Superior temporal gyrus (tissue), 1 donor: Measurements from ENCODE around the gene SRR.

Experiments used
- DNase-seq: peaks from one replicate; pipeline ENCODE4 v3.0.0-alpha.2; 2016; ENCODE audit errors: extremely low spot score

SRR gene

GRCh38 chr17:2343421-2343820 lies 39.7 kb downstream of the SRR start:
- DNase-seq: no peak

- DNase-seq: peak; percentile 25
Observed at GRCh38 chr17:2344528-2344927, 40.8 kb downstream of the SRR start.

- no peak for DNase-seq
Observed at GRCh38 chr17:2346475-2346874, 42.7 kb downstream of the SRR start.

GRCh38 chr17:2347805-2348685 lies 44.3 kb downstream of the SRR start:
- peak; percentile 29 for DNase-seq

- no peak for DNase-seq
Observed at GRCh38 chr17:2351269-2351668, 47.5 kb downstream of the SRR start.

GRCh38 chr17:2354311-2354710 lies 50.6 kb downstream of the SRR start:
- DNase-seq: no peak

- no peak for DNase-seq
Observed at GRCh38 chr17:2357237-2357636, 53.5 kb downstream of the SRR start.

- DNase-seq: no peak
Observed at GRCh38 chr17:2357931-2358434, 54.2 kb downstream of the SRR start.

GRCh38 chr17:2361010-2361760 lies 57.4 kb downstream of the SRR start:
- DNase-seq: no peak

GRCh38 chr17:2362016-2362415 lies 58.3 kb downstream of the SRR start:
- no peak for DNase-seq

- DNase-seq: no peak
Observed at GRCh38 chr17:2362416-2362815, 58.7 kb downstream of the SRR start.

- DNase-seq: no peak
Observed at GRCh38 chr17:2362881-2363280, 59.1 kb downstream of the SRR start.

GRCh38 chr17:2363318-2363717 lies 59.6 kb downstream of the SRR start:
- no peak for DNase-seq

- DNase-seq: no peak
Observed at GRCh38 chr17:2363851-2364762, 60.4 kb downstream of the SRR start.

GRCh38 chr17:2364763-2365116 lies 61.0 kb downstream of the SRR start:
- no peak for DNase-seq

GRCh38 chr17:2365132-2365531 lies 61.4 kb downstream of the SRR start:
- DNase-seq: no peak

GRCh38 chr17:2366747-2367494 lies 63.2 kb downstream of the SRR start:
- no peak for DNase-seq

GRCh38 chr17:2368359-2368758 lies 64.6 kb downstream of the SRR start:
- DNase-seq: no peak

GRCh38 chr17:2369039-2369438 lies 65.3 kb downstream of the SRR start:
- DNase-seq: no peak

- DNase-seq: no peak
Observed at GRCh38 chr17:2369551-2370210, 65.9 kb downstream of the SRR start.

- no peak for DNase-seq
Observed at GRCh38 chr17:2370211-2370589, 66.5 kb downstream of the SRR start.
